ENCODE data around the gene GCLC.
"Not testable (repeated sequence)": the region's sequence is repeated elsewhere in the genome, so short reads cannot be mapped to it uniquely, and the experiment has no call there.

Gene GCLC

DNA sequence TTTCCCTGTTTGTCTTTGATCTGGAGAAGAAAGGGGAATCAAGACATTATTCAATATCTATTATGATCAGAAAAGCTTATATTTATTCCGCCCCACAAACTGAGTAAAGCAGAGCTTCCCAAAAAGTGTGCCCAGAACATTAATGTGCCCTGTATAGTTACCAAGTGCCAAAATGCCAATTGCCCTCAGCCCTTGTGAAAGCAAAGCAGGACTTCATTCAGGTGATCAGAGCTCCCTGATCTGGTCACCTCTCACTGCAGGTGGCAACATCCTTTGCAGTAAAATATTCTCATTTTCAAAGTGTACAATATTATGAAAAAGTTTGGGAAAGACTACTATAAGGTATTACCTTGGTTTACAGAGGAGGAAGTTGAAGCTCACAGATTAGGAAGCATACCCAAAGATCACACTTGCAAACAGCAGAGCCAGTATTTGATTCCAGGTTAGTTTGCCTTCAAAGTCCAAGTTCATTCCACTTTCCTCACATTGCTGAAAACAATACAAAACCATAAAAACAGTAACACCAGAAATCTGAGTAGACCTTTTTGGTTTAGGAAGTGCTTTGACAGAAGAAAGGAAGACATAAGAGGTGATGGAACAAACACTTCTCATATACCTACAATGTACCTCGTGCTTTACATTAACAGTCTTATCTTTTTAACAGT is 19.6 kb upstream of the GCLC start:
- TF ChIP-seq, protein P1, sequence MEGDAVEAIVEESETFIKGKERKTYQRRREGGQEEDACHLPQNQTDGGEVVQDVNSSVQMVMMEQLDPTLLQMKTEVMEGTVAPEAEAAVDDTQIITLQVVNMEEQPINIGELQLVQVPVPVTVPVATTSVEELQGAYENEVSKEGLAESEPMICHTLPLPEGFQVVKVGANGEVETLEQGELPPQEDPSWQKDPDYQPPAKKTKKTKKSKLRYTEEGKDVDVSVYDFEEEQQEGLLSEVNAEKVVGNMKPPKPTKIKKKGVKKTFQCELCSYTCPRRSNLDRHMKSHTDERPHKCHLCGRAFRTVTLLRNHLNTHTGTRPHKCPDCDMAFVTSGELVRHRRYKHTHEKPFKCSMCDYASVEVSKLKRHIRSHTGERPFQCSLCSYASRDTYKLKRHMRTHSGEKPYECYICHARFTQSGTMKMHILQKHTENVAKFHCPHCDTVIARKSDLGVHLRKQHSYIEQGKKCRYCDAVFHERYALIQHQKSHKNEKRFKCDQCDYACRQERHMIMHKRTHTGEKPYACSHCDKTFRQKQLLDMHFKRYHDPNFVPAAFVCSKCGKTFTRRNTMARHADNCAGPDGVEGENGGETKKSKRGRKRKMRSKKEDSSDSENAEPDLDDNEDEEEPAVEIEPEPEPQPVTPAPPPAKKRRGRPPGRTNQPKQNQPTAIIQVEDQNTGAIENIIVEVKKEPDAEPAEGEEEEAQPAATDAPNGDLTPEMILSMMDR (IDR thresholded peaks at IDR 0.05; ENCODE audit: low read depth, low read length) = no peak
- H3K4me3 ChIP-seq (ENCODE audit: low read depth, low read length) = no peak overlapping the region

DNA sequence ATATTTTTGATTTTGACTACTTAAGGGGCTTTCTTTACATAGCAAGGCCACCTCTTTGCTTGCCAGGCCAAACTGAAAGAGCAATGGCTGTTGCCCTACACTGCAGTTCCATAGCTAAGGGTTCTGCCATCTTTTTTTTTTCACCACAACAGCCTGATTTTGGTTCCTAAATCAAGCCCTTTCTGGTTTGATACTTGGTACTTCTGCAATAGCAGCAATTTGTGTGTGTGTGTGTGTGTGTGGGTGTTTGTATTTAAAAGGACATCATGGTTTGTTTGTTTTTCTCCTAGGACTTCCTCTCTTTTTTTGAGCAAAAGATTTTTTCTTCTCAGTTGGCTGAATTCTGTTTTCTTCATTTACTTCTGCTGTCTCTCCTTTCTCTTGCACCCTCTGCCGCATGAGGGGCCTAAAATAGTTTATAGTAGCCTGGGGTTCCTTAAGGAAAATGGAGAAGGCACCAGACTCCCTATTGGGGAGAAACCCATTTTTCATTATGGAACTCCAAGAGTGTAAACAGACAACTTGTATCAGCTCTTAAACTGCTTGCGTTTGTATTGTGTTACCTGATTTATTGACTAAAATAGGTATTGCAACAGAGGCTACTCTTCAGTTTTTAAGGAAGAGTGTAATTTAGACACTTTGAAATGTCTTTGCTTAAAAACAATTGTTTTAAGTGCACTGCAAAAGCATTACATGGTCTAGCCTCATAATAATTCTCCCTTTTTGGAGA is 12.2 kb upstream of the GCLC start:
- no peak overlapping the region for H3K4me3 ChIP-seq (ENCODE audit: low read depth, low read length)
- TF ChIP-seq, protein P1 (IDR thresholded peaks at IDR 0.05; ENCODE audit: low read depth, low read length) = no peak

DNA sequence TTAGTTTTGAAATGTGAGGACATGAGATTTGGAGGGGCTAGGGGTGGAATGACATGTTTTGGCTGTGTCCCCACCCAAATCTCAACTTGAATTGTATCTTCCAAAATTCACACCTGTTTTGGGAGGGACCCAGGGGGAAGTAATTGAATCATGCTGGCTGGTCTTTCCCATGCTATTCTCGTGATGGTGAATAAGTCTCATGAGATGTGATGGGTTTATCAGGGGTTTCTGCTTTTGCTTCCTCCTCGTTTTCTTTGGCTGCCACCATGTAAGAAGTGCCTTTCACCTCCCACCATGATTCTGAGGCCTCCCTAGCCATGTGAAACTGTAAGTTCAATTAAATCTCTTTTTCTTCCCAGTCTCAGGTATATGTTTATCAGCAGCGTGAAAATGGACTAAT is 8.7 kb upstream of the GCLC start:
- not testable (repeated sequence) for H3K4me3 ChIP-seq (ENCODE audit: low read depth, low read length)

DNA sequence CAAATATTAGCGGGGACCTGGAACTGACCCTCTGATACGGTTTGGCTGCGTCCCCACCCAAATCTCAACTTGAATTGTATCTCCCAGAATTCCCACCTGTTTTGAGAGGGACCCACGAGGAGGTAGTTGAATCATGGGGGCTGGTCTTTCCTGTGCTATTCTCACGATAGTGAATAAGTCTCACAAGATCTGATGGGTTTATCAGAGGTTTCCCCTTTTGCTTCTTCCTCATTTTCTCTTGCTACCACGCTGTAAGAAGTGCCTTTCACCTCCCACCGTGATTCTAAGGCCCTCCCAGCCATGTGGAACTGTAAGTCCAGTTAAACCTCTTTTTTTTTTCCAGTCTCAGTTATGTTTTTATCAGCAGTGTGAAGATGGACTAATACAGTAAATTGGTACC is 6.8 kb upstream of the GCLC start:
- not testable (repeated sequence) for H3K4me3 ChIP-seq (ENCODE audit: low read depth, low read length)

DNA sequence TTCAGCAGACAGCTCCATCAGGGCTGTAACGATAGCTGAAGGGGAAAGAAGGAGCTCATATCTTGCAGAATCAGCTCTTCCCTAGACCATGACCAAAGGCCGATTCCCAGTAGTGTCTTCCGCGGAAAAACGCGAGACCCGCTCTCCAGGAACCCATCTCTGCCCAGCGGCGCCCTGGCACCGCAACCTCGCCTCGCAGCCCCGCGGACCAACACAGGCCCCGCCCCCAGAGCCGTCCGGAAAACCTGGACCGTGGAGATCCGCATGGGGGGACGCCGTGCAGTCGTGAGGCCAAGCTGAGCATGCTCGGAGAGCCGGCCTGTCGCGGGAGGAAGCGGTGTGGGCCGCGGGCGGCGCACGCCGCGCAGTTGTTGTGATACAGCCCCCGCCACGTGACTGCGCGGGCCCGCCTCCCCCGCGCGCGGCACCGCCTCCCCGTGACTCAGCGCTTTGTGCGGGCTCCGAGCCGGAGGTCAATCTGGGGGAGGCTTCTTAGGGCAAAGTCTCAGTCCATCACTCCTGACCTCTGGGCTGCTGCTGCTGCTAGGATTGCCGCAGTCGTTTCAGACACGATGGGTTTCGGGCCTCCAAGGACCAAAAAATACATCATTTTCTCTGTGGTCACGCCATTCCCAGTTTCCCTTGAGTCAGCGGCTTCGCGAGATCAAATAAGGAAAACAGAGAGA is 3.1 kb upstream of the GCLC start:
- TF ChIP-seq, protein P1 (IDR thresholded peaks at IDR 0.05; ENCODE audit: low read depth, low read length) = no peak
- peak overlapping the region; percentile 67 for H3K4me3 ChIP-seq (ENCODE audit: low read depth, low read length)

DNA sequence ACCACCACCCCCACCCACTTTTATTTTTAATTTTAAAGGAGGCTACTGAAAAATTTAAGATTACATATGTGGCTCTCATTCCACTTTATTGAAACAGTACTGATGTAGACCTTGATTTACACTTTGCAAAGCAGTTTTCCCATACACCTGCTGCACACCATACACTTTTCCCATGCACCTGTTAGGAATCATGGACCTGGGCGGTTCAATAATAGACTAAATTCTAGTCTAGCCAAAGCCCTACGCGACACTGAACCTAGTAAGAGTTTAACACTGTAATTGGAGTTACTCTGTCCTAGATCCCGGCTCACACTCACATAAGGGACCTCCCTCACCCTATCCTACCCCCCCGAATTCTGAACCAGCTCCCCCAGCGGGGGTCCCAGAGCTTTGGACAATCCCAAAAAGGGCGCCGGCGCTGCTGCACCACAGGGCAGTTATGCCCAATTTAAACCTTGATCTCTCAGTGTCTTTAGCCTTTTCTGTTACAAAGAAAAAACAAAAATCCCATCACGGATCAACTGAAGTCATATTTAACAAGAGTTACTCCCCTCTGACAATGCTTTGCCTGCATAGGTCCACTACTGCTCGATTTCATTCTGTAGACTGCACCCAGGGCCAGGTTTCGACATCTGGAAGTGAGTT is 2.4 kb upstream of the GCLC start:
- TF ChIP-seq, protein P1 (IDR thresholded peaks at IDR 0.05; ENCODE audit: low read depth, low read length) = no peak
- peak overlapping the region; percentile 67 for H3K4me3 ChIP-seq (ENCODE audit: low read depth, low read length)

DNA sequence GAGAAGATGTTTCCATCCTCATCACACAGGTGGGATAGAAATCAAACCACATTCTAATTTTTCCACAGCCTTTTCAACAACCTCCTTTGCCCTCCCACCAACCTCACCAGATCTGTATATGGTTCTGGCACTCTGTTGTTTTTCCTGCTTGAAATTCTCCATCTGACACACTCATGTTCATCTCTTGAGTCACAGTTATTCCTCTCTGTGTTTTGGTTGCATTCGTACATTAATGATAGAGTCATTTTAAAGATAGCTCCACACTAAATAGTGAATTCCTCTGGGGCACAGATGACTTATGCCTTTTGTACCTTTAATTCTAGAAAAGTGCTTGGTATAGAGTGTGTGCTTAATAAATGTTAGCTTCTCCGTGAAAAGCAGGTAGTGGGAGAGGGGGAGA is 1.4 kb upstream of the GCLC start:
- H3K4me3 ChIP-seq (ENCODE audit: low read depth, low read length) = no peak overlapping the region
- TF ChIP-seq, protein P1 (IDR thresholded peaks at IDR 0.05; ENCODE audit: low read depth, low read length) = no peak

DNA sequence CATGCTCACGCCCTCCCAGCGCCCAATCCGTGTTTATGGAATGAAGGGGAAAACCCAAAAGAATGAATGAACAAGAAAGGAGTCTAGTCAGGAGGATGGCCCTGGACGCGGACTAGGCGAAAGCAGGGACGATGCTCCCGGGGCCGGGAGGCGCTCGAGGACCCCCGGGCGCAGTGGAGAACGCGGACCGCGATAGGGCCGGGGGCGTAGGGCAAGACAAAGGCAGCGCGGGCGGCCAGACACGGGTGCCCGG is 758 bp downstream of the GCLC start:
- H3K4me3 ChIP-seq (ENCODE audit: low read depth, low read length) = peak overlapping the region; percentile 91
- TF ChIP-seq, protein P1 (IDR thresholded peaks at IDR 0.05; ENCODE audit: low read depth, low read length) = no peak
